NCI-H2107 treated with DMSO at 0.1 percent for 48 hours (cell line): ENCODE measurements around the gene USH1C.
A peak's percentile ranks its signal among the peaks of the same experiment; 100 is the strongest.

Source experiments
- DNase-seq: peaks from one replicate; lab custom pipeline; 2025; ENCODE audit not compliant: unreplicated experiment; lab: John Stamatoyannopoulos, UW

USH1C gene

DNA sequence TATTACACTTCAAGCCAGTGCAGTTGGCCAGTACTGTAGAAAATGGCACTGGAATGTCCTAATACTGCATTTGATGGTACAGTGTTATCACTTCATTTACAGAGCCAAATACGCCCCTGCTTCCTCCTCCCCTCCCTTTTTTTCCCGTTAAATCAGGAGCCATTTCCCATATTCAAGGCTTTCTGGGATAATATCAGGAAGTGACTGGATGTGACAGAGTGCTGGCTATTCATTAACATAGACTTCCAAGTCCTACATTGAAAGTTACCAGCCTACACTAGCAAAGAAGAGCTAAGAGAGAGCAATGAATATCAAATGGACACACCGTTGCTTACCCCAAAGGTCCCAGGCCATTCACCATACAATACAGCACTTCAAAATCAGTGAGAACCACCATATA is 35.4 kb downstream of the USH1C start:
- DNase-seq = no peak

DNA sequence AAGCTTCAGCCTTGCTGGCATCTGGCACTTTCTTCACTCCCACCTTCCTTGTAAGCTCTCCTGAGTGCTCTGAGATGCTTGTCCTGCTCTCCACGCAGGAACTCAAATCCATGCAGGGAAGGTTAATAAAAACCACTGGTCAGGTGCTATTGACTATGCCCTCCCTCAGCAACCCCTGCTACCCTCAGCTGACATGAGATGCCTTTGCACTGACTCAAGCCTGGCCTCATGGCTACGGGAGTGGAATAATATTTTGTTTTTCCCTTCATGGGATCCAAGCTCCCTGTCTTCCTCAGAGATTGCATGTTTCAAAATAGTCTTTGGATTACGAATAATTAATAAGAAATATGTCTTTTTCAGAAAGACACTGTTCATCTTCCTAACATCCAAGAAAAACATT is 35.9 kb downstream of the USH1C start:
- DNase-seq = no peak

DNA sequence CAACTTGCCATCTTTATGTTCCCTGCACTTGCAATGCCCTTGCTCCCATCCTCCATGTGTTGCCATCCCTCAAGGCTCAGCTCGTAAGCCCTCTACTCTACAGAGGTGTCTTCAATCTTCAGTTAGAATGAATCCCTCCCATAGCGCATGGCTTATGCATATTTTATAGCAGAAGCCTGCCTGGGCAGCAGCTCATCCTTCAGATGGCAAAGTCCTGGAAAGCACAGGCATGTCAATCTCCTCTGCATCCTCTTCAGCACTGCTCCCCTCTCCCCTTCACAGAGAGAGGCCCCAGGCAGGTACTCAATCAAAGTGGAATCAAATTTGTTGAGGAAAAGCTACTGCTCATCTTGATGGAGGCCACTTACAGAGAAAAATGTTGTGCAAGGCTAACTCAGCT is 36.4 kb downstream of the USH1C start:
- no peak for DNase-seq

DNA sequence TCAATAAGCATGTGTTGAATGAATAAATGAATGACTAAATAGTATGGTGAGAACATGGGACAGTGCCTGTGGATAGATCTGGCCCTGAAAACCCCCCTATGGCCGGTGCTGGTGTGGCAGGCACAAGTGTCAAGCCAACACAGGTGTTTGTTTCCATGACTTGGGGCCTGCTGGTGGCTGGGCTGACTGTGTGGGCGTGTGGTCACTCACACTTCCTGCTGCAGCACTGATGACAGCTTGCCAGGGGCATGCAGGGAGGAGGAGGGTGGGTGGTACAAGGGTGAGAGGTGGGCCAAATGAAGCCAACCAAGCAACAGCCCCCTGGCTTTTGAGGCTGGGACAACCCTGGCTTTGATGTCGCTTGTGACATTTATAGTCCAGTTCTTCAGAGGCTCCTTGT is 37.3 kb downstream of the USH1C start:
- DNase-seq = no peak

DNA sequence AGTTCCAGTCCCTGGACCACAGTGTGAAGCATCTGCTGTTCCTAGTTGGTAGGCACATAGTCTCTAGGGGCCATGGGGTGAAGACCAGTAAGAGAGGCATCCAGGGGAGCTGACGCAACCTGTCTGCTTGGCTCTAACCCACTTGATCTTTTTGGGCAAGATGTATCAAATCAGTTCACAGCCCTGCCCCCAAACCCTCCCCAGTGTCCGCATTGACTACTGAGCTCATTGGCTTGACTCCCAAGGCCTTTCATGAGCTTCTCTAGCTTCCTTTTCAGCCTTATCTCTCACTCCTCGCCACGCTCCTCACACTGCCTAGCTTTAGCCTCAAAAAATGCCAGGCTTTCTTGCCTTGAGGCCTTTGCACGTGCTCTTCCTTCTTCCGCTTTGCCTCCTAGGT is 37.9 kb downstream of the USH1C start:
- DNase-seq = no peak

DNA sequence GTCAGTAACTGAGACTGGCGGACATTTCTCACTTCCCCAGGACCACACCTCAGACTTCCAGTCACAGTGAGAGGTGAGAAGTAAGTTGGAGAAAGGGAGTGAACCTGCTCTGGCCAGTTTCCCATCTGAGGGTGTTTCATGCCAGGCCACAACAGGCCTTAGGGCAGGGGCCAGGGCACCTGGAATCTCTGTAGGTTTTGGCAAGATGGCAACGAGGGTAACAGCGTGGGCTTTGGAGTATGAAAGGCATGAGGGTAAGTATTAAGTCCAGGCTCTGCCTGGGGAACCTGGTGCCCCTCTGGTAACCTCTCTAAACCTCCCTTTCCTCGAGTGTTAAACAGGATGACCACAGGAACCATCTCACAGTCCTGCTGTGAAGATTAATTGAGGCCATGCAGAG is 39.1 kb downstream of the USH1C start:
- no peak for DNase-seq

DNA sequence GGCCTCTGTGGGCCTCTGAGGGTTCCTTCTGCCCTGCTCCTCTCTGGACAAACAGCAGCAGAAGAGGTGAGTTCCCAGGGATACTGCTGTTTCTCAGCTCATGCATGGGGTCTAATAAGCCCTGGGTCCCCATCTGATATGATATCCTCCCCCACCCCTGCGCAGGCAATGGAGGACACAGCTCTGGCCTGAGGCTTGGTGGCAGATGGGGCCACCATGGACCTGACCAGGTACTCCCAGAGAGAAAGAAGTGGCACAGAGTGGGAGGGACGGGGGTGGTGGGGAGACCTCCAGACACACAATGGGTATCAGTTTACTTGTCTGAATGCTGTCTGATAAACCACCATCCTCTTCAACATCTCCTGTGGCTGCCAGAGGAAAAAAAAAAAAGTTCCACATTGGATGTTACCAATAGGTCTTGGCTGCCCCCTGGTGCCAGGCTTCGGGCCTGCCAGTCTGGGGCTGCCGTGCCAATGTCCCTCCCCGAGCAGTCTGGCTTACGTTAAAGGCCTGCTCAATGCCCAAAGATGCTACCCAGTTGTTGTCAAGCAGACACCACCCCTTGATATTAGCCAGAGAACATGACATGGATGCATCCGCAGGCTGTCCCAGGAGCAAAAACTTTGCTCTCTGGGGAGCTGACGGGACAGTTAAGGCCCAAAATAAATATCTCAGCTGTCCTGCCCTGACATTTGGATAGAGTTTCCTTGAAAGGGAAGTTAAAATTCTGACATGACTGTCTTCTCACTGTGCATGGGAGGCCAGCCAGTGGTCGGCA is 39.7 kb downstream of the USH1C start:
- peak; percentile 70 for DNase-seq

DNA sequence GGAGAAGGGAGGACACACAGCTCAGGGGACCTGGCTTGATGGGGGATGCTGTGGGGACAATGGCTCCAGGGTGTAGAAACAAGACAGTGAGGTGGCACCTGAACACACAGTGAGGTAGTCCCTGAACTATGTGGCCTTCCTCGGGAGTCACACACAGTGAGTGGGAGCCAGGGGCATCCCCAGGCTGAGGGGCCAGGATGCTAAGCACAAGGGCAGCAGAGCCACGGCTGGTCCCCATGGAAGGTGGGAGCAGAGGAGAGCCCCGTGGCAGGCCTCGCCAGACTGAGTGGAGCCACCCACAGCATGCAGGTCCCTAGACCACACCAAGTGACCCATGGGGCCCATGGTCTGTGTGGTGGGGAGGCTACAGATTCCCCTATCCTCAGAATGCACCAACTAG is 41.6 kb downstream of the USH1C start:
- no peak for DNase-seq

DNA sequence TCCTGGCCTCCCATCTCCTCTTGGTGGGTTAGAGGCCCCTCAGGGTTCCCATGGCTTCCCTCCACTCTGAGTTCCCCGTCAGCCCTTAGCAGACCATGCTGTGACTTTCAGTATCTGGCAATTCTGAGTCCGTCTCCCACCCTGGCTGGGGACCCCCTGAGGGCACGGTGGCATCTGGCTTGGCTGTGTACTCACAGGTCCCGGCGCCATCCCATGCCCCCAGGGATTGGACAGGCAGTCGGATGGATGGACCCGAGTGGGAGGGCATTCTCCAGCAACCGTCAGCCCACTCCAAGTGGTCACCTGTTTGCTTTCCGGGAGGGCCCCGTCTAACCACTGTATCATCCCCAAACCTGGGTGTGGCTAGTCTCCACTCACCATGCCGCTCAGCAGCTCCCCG is 43.5 kb downstream of the USH1C start:
- no peak for DNase-seq

DNA sequence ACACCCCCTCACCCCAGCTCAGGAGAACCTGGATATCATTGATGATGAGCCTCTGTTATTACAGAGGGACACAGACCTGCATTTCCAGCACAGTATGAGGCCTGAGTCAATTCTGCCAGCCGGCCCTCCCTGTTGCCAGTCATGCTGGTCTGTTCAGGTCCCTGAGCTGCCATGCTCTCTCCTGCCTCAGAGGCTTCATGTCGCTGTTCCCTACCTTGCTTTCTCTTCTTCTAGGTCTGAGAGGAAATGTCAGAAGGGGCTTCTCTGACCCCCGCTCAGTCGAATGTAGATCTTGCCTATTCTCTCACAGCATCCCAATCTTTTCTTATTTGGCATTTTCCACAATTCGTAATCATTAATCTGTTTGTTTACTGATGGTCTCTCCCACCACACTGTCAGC is 45.7 kb downstream of the USH1C start:
- DNase-seq = no peak

DNA sequence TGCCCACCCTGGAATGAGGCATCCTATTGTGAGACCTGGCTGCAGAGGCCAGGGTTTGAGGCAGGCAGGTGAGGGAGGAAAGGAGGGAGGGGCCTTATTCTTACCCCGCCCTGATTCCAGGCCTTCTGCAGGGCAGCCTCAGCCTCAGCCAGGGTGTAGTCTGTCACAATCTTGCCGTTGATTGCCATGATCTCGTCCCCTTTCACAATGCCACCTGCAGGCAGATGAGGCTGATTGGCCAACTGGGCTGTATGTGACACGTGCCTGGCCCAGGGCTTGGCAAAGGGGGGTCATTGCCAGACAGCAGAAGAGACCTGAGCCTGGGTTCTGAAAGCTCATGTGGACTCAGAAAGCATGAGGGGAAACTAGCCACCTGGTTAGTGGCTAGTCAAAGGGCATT is 46.2 kb downstream of the USH1C start:
- DNase-seq = no peak

DNA sequence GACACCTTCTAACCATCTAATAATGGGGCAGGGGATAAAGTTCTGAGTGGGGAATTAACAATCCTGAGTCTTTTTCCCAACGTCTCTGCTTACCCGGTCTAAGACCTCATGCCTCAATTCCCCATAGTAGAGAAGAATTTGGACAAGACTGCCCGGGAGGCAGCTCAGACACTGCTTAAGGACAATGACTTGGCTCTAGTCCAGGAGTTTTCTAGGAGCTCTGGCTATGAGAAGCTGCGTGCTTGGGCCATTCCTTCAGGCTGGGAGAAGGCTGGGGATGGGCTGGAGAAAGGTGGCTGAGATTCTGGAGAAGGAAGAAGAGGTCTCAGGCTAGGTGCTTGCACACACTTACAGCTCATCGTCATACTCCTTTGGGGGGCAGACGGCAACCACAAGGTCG is 47.8 kb downstream of the USH1C start:
- no peak for DNase-seq

DNA sequence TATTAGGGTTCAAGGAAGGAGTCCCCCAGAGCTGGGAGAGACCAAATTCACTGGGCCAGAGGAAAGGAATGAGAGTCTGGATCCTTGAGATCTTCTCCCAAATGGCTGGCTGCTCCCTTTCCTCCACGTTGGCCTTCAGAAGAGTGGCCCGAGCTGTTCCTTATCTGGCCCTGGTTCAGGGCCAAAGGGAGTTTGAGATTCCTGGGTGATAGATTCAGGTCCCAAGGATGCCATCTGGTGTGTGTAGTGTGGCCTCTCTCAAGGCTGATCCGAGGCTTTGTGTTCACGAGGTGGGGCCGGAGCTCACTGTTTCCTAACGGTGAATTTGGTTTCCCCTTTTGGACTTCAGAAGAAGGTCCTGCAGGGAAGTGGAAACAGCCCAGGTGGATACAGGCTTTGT is 50.2 kb downstream of the USH1C start:
- DNase-seq = no peak

DNA sequence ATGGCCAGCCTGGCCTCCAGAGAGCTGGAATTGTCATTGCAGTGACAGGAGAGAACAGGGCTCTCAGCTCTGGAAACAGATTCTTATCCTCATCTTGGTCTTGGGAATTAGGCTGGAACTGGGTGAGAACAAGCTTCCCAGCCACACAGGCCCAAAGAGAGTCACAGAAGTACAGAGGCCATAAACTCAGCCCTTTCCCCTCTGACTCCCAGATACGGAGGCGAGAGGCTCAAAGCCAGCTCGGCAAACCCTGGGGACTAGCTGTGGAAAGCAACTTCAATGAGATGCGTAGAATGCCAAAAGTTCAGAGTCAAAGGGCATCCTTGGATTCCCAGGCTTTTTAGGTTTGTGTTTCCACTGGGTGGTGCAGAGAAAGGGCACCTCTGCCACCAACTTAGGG is 53.3 kb downstream of the USH1C start:
- DNase-seq = no peak

DNA sequence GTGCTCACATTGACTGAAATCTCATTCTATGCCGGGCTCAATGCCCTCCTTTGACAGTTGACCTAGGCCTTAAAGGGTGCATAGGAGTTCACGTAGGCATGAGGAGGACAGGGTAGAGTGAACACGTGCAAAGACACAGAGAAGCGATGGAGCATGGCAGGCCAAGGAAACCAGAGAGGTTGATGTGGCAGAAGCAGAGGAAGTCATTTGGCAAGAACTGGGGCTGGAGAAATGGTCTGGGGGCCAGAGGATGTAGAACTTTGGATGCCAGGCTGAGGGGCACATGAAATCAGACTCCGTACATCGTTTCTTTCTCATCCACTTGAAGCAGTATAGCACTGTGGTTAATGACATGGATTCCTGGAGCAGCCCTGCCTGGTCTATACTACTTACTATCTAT is 54.0 kb downstream of the USH1C start:
- no peak for DNase-seq

DNA sequence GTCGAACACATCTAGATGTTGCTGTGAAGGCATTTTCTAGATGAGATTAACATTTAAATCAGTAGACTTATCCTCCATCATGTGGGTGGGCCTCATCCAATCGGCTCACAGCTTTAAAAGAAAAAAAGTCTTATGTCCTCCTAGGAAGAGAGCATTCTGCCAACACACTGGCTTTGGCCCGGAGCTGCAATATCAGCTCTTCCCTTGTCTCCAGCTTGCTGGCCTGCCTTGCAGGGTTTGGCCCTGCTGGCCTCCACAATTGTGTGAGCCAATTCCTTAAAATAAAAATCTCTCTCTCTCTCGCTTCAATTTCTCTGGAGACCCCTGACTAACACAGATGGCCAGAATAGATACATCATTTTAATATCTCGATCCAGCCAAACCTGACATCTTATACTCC is 54.5 kb downstream of the USH1C start:
- DNase-seq = no peak

DNA sequence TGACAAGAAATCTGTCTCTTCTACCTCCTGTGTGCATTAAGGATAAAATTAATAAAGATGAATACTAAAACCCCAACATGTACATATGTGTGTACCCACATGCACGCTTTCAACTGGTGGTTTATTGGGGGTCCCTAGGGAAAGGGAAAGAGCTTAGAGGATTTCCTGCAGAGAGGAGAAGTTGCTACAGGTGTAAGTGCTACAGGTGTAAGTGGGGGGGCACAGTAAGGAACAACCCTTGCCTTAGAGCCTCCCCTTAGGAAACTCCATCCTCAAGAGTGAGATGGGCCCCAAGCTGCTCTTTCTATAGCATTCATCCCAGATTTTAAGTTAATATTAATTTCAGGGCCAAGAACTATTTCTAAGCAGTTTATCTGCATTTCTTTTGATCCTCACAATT is 55.7 kb downstream of the USH1C start:
- DNase-seq = no peak

DNA sequence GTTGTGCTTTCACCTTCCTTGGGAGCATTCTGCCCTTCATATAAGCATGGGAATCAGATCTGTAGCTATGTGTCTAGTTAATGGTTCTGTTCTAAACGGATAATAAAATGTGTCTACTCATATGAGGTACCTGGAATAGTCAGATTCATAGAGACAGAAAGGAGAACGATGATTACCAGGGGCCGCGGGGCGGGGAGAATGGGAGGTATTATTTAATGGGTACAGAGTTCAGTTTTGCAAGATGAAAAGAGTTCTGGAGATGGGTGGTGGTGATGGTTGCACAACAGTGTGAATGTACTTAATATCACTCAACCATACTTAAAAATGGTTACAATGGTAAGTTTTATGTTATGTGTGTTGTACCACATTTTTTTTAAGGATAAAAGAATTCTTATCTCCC is 57.6 kb downstream of the USH1C start:
- DNase-seq = no peak

DNA sequence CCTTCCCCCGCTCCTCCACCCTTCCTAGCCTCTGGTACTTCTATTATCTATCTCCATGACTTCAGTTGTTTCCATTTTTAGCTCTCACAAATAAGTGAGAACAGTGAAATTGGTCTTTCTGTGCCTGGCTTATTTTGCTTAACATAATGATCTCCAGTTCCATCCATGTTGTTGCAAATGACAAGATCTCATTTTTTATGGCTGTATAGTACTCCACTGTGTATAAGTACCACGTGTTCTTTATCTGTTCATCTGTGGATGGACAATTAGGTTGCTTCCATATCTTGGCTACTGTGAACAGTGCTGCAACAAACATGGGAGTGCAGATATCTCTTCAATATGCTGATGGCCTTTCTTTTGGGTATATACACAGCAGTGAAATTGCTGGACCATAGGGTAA is 60.7 kb downstream of the USH1C start:
- DNase-seq = no peak

DNA sequence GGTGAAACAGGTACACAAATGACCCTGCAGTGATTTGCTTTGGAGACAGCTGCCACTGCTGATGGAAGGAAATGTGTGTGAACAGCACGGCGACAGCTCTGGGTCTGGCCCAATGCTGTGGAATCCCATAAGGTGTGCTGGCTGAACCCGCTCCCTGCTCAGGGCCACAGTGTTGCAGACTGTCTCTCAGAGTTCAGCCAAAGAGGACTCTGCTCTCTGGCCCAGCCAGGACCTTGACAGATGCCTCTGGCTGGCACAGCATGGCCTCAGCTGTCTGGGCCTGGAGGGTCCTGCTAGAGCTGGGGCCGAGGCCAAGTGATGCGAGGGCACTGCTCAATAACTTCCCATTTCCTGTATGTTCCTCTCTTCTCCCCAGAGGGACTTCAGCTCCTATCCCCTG is 62.3 kb downstream of the USH1C start:
- DNase-seq = no peak

DNA sequence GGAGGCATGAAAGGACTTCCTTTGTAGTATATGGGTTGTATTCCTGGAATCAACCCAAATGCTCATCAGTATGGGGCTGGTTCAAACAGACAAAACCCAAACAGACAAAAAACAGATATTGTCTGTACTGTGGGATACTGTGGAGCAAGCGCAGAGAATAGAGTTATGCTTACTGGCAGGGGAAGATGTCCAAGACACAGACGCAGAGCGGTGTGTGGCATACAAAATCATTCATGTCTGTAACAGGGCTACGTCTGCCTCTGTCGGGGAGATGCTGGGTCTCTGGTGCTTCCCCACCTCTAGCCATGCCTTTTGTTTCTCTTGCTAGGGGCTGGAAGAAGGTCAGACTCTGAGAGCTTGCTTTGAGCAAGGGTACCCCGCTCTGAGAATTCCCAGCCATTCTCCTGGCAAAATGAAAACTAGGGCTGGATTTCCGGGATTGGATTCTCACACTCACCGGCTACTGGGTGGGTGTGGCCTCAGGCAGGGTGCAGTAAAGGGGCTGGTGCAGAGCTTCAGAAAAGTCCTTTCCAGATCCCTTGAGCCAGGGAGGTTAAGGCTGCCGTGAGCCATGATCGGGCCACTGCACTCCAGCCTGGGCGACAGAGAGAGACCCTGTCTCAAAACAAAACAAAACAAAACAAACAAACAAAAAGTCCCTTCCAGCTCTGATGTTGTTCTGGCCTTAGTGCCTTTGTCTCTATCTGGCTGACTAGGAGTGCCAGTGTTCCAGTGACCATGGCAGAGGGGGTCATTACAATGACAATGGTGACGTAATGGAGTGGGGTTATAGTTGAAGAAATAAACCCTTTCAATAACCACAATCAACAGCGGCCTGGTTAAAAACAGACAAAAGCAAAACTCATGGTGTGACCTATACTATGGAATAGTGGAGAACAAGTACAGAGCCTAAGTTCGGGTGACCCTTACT is 64.7 kb downstream of the USH1C start:
- DNase-seq = peak; percentile 7

DNA sequence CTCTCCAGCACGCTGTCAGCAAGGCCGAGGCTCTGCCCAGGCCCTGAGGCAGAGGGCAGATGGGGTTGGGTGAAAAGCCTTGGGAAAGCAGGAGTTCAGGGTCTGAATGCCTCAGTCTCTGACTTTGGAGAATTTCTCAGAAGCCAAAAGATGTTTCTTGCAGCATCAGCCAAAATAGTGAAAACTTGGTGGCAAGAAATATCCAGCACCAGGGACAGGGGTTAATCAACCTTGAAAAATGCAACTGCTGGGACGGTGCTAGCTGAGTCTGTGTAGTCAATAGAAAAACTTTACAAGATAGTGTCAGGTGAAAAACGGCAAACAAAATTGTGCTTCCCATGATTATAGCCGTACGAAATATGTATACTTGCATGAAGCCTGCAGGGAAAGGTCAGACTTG is 66.1 kb downstream of the USH1C start:
- no peak for DNase-seq
